GM12891 (cell line): Measurements from ENCODE around the gene KHDC1. TPM values are rescaled to one million over a fixed set of nuclear protein-coding genes. Genes with fewer than 3 reads are reported as not detected.
"Not testable (repeated sequence)": the region's sequence is repeated elsewhere in the genome, so short reads cannot be mapped to it uniquely, and the experiment has no call there.

Experiments used
- DNase-seq: peaks from one replicate; pipeline ENCODE4 v3.0.0; 2011; ENCODE audit warnings: low spot score; ENCODE audit not compliant: insufficient read length
- FAIRE-seq: peaks from 2 replicates; lab custom pipeline; 2011; peaks lifted over from hg19 to GRCh38; lab: Jason Lieb, UNC
- PAX5 ChIP-seq: IDR thresholded peaks from 2 replicates; pipeline ENCODE4 v1.6.1; 2011; ENCODE audit warnings: low read length, moderate library complexity, mild to moderate bottlenecking; ENCODE audit not compliant: insufficient read depth, severe bottlenecking
- POLR2A ChIP-seq: IDR thresholded peaks from 2 replicates; pipeline ENCODE4 v1.6.1; 2011; ENCODE audit warnings: low read depth, low read length, control low read depth
- POLR2AphosphoS5 ChIP-seq: IDR thresholded peaks from 2 replicates; pipeline ENCODE4 v1.6.1; 2011; ENCODE audit warnings: low read depth, low read length, control low read depth
- POU2F2 ChIP-seq: IDR thresholded peaks from 2 replicates; pipeline ENCODE4 v1.6.1; 2011; ENCODE audit warnings: low read depth, mild to moderate bottlenecking, control low read depth, low read length, moderate library complexity
- SPI1 ChIP-seq: IDR thresholded peaks from 2 replicates; pipeline ENCODE4 v1.6.1; 2011; ENCODE audit warnings: low read depth, low read length, control low read depth
- TAF1 ChIP-seq: IDR thresholded peaks from 2 replicates; pipeline ENCODE4 v1.6.1; 2011; ENCODE audit warnings: low read depth, low read length, control low read depth
- polyA plus RNA-seq: library from polyadenylated mRNA; unstranded; fragments of >200 nt; gene quantifications from one replicate; pipeline ENCODE4 v1.2.1, GENCODE V29; 2012; ENCODE audit warnings: low read depth, missing spikeins, inconsistent platforms; ENCODE audit not compliant: missing spikeins

Gene KHDC1, protein sequence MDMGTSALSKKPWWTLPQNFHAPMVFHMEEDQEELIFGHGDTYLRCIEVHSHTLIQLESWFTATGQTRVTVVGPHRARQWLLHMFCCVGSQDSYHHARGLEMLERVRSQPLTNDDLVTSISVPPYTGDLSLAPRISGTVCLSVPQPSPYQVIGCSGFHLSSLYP
- polyA plus RNA-seq = 2.3 TPM

GRCh38 chr6:73262671-73263569 lies at the start of gene KHDC1:
KHDC1 (minus strand) TSS chr6:73263196; CDS start chr6:73242517, 20,679 bp downstream.
- FAIRE-seq = peak; percentile 73
- peak; percentile 70 for DNase-seq
- TF ChIP-seq PAX5 = no peak
- no peak for TF ChIP-seq POU2F2
- 0 out of 2 replicates have a peak, but pooled peaks have one; percentile 42 for TF ChIP-seq POLR2A
- TF ChIP-seq TAF1 = peak; percentile 53; the same call in 1 of the 2 replicates
- no peak for TF ChIP-seq POLR2AphosphoS5
- TF ChIP-seq SPI1 = 0 out of 2 replicates have a peak, but pooled peaks have one; percentile 22

- not testable (repeated sequence) for FAIRE-seq, DNase-seq
- peak; percentile 67 for TF ChIP-seq SPI1
Observed at GRCh38 chr6:73310503-73310845, 47.5 kb upstream of the KHDC1 start.

DNA sequence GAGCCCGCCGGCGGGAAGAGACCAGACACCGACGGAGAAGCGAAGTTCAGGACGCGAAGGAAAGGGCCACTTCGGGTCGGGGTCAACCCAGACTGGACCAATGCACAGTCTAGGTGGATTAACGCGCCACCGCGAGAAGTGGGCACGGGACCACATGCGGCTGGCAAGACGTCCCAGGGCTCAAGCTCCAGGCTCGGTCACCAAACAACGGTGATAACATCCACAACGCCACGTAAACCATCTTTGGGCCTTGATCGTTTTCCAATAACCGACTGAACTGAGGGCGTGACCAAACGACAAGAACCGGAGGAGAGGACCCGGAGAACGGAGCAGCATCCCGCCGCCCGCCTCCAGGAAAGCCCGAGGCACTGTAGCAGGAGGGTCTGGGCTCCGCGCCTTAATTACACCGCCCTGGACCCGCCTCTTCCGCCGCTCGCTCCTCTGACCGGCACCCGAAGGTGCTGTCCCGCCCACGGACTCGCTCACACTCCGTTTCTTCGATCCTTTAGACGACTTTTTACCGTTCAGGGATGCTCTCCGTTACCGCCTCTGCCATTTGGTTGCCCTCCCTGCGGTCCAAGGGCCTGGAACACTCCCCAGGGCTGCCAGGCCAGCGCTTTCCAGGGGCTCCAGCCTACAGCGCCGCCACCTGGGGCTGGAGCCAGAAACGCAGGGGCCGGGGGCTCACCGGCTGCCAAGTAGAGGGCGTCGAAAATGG lies 46.9 kb upstream of the KHDC1 start:
- FAIRE-seq = peak; percentile 54
- peak; percentile 73 for DNase-seq
- TF ChIP-seq POLR2AphosphoS5 (peak; percentile 49; the same call in 1 of the 2 replicates), PAX5 (no peak), POLR2A (peak; percentile 68)

DNA sequence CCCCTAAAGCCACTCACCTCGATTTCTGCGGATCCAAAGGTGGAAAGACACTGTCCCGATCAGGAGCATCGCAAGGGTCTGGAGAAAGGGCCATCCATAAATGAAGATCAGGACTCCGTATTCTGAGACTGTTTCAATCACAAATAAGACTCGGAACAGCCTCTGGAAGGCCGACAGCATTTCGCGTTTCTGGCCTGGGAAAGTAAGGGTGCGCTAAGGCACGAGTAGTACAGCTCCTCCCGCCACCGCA lies 46.5 kb upstream of the KHDC1 start:
- no peak for TF ChIP-seq POLR2AphosphoS5
- TF ChIP-seq SPI1 = no peak
- TF ChIP-seq POU2F2 = no peak
- no peak for TF ChIP-seq POLR2A
- TF ChIP-seq TAF1 = no peak
- TF ChIP-seq PAX5 = no peak
- DNase-seq (no peak), FAIRE-seq (no peak)

- FAIRE-seq (no peak), DNase-seq (no peak)
- TF ChIP-seq POLR2A = no peak
- no peak for TF ChIP-seq POLR2AphosphoS5
- TF ChIP-seq PAX5 = no peak
- TF ChIP-seq POU2F2 = no peak
- no peak for TF ChIP-seq TAF1
Observed at GRCh38 chr6:73308712-73309534, 45.9 kb upstream of the KHDC1 start.

DNA sequence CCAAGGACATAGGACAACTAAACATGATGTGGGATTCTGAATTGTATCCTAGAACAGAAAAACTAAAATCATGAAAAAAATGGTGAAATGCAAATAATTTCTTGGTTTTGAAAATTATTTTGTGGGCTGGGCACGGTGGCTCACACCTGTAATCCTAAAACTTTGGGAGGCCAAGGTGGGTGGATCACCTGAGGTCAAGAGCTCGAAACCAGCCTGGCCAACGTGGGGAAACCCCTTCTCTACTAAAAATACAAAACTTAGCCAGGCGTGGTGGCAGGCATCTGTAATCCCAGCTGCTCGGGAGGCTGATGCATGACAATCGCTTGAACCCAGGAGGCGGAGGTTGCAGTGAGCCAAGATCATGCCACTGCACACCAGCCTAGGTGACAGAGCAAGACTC lies 40.8 kb upstream of the KHDC1 start:
- TF ChIP-seq PAX5 = peak; percentile 79
- DNase-seq = not testable (repeated sequence)
- peak; percentile 60 for FAIRE-seq

DNA sequence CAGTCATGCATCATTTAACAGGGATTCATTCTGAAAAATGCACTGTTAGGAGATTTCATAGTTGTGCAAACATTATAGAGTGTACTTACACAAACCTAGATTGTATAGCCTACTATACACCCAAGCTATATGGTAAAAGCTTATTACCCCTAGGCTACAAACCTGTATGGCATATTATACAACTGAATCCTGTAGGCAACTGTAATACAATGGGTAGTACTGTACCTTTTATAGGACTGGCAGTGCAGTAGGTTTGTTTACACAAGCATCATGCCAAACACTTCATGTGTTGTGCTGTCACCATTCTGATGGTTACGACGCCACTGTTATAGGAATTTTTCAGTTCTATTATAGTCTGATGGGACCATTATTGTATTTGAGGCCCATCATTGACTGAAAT lies 39.3 kb upstream of the KHDC1 start:
- TF ChIP-seq POLR2A = no peak
- no peak for TF ChIP-seq TAF1
- TF ChIP-seq POLR2AphosphoS5 = no peak
- no peak for TF ChIP-seq POU2F2
- no peak for TF ChIP-seq SPI1
- FAIRE-seq = no peak

GRCh38 chr6:73299151-73299971 lies 36.4 kb upstream of the KHDC1 start:
- FAIRE-seq (no peak), DNase-seq (no peak)
- TF ChIP-seq POLR2AphosphoS5 (no peak), TAF1 (no peak), PAX5 (no peak), SPI1 (no peak), POU2F2 (no peak), POLR2A (no peak)

More for the DNA sequence above, 39.3 kb upstream of the KHDC1 start:
- DNase-seq = no peak
